Activated CD8-positive, alpha-beta memory T cell treated with anti-CD3 and anti-CD28 coated beads for 48 hours (primary cell): ENCODE data around the gene DNAH10.

Experiments used
- DNase-seq, 3 experiments: peaks; one replicate each; pipeline ENCODE4 v3.0.0-alpha.2; 2020; ENCODE audit warnings: low read depth in 2 of 3, low spot score in 2 of 3

The DNAH10 gene

GRCh38 chr12:123931686-123932321 lies 169.7 kb downstream of the DNAH10 start:
- no peak for DNase-seq

GRCh38 chr12:123933214-123933613 lies 171.1 kb downstream of the DNAH10 start:
- no peak for DNase-seq

GRCh38 chr12:123934016-123934620 lies 172.0 kb downstream of the DNAH10 start:
- DNase-seq, result no peak

GRCh38 chr12:123934829-123935228 lies 172.7 kb downstream of the DNAH10 start:
- no peak for DNase-seq

- no peak for DNase-seq
These were observed 173.9 kb downstream of the DNAH10 start for GRCh38 chr12:123935956-123936355.

- no peak for DNase-seq
These were observed 174.4 kb downstream of the DNAH10 start for GRCh38 chr12:123936471-123936870.

GRCh38 chr12:123936956-123937706 lies 175.0 kb downstream of the DNAH10 start:
- DNase-seq, result no peak

- peak in 2 of 3 experiments; percentile 23 to 26 for DNase-seq
These were observed 175.8 kb downstream of the DNAH10 start for GRCh38 chr12:123937707-123938591.

- DNase-seq, result no peak
These were observed 176.8 kb downstream of the DNAH10 start for GRCh38 chr12:123938679-123939480.

- DNase-seq, result no peak
These were observed 177.9 kb downstream of the DNAH10 start for GRCh38 chr12:123939716-123940626.

GRCh38 chr12:123940627-123940966 lies 178.5 kb downstream of the DNAH10 start:
- DNase-seq, result no peak

- no peak for DNase-seq
These were observed 178.9 kb downstream of the DNAH10 start for GRCh38 chr12:123941000-123941399.

GRCh38 chr12:123941624-123942237 lies 179.6 kb downstream of the DNAH10 start:
- no peak for DNase-seq

- DNase-seq, result no peak
These were observed 180.1 kb downstream of the DNAH10 start for GRCh38 chr12:123942238-123942653.

GRCh38 chr12:123942911-123943648 lies 181.0 kb downstream of the DNAH10 start:
- DNase-seq, result no peak

- no peak for DNase-seq
These were observed 181.7 kb downstream of the DNAH10 start for GRCh38 chr12:123943816-123944215.

- no peak for DNase-seq
These were observed 182.6 kb downstream of the DNAH10 start for GRCh38 chr12:123944696-123945095.
